ENCODE measurements around the gene RABEP2.
"Not testable (repeated sequence)": the region's sequence is repeated elsewhere in the genome, so short reads cannot be mapped to it uniquely, and the experiment has no call there.

The RABEP2 gene

DNA sequence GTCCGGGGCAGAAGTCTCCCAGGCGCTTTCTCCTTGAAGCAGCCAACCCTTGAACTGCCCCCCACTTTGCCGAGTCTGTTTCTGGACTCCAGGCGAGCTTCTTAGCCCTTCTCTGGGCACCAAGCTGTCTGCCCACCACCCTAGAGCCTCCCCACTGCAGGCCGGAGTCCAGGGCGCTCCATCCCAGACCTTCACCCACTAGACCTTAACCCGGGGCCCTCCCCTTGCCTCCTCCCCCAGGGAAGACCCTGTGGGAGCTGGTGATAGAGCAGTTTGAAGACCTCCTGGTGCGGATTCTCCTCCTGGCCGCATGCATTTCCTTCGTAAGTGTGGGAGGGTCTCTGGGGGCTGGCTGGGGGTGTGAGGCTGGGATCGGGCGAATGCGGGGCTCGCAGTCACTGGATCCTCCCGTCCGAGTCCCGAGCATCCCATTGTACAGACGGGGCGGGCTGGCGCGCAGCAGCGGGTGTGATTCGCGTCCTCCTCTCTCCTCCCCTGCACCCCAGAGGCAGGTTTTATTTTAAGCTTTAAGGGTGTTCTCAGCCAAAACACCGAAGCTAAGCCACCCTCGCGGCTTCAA lies 45.7 kb downstream of the RABEP2 start:
- DNase-seq (ENCODE audit: low spot score): no peak

DNA sequence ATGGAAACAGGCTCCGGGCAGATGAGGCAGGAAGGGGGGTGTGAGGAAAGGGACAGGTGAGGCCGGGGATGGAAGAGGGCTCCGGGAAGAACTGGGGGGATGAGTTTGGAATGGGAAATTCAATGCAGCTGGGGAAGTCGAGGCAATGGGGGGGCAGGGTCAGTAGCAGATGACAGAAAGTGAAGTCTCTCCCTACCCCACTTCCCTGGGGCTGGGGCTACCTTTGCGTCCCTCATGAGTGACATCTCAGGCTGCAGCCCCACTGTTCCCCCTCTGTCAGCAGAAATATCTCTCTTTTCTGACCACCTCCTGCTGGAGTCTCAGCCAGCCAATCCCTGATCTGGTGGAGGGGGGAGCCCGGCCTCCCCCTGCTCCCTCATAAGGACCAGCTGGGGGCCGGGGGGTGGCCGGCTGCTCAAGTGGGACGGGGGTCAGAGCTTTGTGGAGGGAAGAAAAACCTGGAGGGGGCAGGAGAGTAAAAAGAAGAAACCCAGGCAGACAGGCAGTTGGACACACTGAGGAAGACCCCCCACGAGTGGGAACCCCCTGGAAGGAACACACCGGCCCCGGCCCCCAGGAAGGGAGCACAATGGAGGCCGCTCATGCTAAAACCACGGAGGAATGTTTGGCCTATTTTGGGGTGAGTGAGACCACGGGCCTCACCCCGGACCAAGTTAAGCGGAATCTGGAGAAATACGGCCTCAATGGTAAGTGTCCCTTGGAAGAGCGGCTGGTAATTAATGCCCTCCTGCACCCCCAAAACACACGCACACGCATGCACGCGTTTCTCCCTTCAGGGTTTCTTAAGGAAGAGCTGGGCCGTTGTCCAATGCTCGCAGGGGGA lies 46.7 kb downstream of the RABEP2 start, which contains the start of gene ATP2A1:
ATP2A1 (plus strand) TSS at position 406 of the 844 bp plus-strand sequence; CDS start at position 590, 184 bp downstream.
- DNase-seq (ENCODE audit: low spot score): no peak

DNA sequence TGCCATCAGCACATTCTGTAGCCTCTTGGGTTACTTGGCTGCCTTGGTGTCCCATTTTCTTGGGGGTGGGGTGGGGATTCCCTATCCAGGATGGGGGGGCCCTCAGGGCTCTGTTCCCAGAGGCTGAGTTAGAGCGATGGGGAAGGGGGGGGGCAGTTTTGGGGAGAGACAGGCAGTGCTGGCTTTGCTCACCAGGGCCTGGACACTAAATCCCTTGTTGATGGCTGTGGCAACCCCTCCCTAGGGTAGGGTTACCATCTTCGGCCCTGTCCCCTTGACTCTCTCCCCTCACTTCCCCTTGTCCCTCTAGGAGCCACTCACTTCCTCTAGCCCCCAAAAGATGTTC lies 47.4 kb downstream of the RABEP2 start:
- no peak for DNase-seq (ENCODE audit: low spot score)

DNA sequence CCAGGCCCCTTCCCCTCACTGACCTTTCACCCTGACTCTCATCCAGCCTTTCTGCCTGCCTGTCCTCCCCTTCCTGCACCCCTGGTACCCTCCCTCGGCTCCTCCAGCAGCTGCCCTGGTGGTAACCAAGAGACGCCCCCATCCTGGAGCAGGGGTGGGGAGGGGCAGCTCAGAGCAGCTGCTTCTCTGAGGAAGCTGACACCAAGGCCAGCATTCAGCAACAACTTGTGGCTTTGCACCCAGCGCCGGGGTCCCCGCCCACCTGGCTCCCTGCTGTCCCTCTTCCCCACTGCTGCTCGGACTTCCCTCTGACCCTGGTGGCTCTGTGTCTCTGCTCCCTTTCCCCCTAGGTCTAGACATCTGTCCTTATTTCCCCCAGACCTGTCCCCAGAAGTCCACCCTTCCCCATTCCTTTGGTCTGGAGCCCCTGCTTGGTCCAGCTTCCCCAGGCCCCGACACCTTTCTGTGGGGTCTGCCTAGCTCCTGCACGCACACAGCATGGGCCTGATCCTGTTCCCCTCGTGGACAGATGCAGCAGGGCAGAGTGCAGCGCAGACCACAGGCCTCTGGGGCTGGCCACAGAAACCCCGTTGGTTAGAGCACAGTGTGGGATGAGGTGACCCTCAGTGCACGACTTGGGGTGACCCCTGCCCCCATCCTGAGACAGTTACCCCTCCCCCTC lies 47.9 kb downstream of the RABEP2 start:
- DNase-seq (ENCODE audit: low spot score): no peak

DNA sequence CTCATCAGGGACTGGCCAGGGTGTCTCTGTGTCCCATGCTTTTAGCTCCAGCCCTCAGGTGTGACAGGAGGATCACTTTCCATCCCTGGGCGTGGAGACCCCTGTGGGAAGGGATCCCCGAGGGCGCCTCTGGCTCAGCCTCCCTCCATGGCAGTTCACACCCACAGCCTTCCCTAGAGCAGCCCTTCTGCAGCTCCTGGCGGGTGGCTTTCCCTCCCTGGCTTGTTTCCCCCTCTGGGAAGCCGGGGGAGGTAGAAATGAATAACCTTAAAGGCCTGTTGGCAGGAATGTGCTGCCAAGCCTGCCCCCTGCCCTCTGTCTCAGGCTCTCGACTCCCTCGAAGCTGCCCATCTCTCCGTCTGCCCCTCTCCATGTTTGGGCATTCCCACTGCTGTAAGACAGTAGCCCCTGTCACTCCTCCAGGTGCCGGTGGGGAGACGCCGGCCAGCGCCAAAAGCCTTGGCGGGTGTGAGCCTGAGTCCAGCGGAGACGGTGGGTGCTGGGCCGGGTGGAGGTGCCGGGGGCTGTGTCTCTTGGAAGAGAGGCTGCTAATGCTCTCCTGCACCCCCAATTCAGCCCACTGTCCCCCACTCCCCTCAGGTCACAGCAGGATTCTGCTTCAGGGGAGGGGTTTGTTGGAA lies 48.9 kb downstream of the RABEP2 start:
- DNase-seq (ENCODE audit: low spot score): no peak

DNA sequence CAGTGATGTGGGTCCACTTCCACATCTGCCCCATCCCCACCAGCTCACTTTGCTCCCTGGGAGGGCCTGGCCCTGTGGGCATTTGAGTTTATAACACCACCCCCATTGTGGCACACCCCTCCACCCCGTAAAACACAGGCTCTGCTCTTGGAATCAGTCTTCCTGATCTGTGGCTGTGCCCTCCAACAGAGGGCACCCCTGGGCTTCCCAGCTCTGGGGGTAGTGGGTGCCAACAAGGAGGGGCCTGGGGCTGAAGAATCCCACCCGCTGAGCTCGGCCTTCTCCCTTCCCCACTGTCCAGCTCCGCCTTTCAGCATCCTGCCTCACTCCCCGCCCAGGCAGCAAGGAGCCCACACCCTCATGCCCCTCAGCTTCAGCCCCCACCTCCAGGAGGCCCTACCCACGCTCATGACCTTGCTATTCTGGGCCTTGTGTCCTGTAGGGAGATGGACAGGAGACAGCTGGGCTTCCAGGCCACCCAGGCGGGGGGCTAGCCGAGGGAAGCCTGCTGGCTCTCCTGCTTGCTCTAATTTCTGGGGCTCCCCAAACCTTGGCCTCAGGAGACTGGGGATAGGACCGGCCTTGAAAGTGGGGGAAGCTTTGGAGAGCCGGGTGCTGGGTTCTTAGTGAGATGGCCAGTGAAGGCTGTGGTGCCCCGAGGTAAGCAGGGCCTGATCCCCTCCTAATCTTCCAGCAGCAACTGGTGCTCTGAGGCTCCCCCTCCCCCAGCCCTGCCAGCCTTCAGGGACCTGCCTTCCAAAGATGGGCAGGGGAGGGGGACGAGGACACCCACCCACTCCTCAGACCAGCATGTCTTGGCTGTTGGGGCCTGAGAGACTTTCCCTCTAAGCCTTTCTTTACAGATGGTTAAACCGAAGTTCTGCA lies 49.7 kb downstream of the RABEP2 start:
- no peak for DNase-seq (ENCODE audit: low spot score)

DNA sequence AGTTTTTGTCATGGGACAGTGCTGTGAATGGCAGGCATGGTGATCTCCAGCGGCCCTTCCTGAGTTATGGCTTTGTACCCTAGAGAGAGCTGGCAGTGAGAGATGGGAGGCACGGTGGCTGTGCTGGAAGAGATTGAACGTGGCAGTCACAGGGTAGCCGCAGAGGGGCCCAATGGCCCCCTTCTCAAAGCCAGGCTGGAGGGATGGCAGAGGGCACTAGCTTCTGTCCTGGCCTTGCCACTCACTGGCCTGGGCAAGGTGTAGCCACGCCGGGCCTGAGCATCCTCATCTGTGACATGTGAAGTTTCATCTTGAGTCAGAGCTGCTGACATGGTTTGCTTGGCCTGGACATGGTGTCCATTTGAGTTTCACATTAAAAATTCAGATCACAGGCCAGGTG lies 50.6 kb downstream of the RABEP2 start:
- DNase-seq (ENCODE audit: low spot score): no peak

DNA sequence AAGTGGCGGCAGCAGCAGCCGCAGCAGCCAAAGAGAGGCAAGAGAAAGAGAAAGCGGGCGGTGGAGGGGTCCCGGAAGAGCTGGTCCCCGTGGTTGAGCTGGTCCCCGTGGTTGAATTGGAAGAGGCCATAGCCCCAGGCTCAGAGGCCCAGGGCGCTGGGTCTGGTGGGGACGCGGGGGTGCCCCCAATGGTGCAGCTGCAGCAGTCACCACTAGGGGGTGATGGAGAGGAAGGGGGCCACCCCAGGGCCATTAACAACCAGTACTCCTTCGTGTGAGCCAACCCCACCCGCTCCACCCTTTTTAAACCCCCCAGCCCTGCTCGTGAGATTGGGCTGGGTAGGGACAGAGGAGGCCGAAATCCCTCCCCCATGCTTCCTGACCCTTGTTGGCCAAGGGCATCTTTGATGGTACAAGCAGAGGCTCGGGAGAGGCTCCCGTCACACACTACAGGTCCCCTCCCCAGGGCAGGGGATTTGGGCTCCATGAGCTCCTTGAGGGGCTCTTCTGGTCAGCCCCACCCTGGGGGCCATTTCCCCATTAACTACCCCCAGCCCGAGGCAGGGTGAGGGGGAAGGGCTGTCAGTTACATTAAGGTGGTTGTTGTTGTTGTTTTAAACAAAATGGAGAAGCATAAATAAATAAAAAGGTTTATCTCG lies 51.4 kb downstream of the RABEP2 start:
- DNase-seq (ENCODE audit: low spot score): no peak

DNA sequence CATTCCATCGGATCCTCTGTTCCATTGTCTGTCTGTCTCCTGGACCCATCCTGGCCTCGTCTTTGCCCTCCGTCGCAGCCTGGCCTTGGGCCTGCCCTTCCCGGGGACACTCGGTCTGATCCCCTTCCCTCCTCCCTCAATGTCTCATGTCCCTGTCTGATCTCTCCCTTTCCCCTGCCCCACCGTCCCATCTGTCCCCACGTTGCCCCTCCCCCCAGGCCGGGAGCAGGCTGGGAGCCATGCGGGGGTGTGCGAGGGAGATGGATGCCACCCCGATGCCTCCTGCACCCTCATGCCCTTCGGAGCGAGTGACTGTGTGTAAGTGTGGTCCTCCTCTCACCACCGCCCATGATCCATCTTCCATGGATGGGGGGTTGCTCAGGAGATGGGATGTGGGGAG lies 52.1 kb downstream of the RABEP2 start:
- DNase-seq (ENCODE audit: low spot score): no peak

DNA sequence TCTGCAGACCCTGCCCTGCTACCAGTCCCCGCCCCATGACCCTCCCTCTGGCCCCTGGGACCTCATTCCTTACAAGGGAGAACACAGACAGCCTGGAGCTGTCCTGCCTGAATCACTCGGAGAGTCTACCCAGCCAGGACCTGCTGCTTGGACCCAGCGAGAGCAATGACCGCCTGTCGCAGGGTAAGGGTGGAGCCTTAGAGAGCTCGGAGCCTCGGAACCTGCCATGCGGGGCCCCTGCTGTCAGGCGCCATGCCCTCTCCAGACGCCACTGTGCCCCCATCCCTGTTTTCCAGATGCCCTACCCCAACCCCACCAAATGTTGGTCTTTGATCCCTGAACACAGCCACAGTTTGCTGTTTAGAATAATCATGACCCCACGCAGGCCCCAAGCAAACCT lies 55.8 kb downstream of the RABEP2 start:
- DNase-seq (ENCODE audit: low spot score): no peak

DNA sequence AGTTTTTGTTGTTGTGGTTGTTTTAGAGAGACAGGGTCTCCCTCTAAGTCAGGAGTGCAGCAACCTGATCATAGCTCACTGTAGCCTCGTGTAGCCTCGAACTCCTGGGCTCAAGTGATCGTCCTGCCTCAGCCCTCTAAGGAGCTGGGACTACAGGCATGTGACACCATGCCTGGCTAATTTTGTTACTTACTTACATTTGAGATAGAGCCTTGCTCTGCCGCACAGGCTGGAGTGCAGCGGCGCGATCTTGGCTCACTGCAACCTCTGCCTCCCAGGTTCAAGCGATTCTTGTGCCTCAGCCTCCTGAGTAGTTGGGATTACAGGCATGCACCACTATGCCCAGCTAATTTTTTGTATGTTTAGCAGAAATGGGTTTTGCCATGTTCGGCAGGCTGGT lies 57.4 kb downstream of the RABEP2 start:
- DNase-seq (ENCODE audit: low spot score): not testable (repeated sequence)

DNA sequence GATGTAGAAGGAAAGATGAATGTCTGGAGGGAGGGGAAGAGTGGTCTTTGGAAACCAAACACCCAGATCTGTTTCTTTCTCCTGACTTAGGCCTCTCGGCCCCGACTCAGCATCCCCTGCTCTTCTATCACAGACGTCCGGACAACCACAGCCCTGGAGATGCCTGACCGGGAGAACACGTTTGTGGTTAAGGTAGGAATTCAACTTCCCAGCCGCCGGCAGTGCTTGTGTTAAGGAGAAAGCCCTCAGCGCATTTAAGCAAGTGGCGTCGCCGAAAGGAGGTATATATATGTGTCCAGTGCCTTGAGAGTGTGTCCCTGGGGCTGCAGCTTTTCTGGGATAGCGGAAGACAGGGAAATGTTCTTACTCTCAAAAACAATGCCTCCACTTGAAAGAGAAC lies 57.8 kb downstream of the RABEP2 start:
- no peak for DNase-seq (ENCODE audit: low spot score)

DNA sequence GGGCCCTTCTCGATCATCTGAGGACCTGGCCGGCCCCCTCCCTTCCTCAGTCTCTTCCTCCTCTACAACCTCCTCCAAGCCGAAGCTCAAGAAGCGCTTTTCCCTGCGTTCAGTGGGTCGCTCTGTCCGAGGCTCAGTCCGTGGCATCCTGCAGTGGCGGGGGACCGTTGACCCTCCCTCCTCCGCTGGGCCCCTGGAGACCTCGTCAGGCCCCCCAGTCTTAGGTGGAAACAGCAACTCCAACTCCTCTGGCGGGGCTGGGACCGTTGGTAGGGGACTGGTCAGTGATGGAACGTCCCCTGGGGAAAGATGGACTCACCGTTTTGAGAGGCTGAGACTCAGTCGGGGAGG lies 58.6 kb downstream of the RABEP2 start:
- DNase-seq (ENCODE audit: low spot score): no peak

DNA sequence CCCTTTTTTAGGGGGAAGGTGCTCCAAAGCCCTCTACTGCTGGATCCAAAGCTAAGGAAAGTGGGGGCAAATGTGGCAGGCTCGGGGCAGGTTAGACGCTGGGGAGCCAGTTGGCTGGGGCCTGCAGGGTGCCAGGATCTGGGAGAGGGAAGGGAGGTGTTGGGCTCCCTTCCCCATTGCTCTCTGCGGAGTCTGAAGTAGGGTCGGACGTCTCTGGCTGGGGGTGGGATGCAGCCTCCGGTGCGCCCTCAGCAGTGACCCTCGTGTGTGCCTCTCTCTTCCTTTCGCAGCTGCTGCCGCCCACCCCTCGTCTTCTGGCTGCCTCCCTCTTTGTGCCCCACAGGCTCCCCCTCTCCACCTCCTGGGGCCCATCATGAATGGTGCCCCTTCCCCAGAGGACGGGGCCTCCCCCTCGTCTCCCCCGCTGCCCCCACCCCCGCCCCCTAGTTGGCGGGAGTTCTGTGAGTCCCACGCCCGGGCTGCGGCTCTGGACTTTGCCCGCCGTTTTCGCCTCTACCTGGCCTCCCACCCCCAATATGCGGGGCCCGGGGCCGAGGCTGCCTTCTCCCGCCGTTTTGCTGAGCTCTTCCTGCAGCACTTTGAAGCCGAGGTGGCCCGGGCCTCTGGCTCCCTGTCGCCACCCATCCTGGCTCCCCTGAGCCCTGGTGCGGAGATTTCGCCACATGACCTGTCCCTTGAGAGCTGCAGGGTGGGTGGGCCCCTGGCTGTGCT lies 59.1 kb downstream of the RABEP2 start:
- DNase-seq (ENCODE audit: low spot score): no peak

DNA sequence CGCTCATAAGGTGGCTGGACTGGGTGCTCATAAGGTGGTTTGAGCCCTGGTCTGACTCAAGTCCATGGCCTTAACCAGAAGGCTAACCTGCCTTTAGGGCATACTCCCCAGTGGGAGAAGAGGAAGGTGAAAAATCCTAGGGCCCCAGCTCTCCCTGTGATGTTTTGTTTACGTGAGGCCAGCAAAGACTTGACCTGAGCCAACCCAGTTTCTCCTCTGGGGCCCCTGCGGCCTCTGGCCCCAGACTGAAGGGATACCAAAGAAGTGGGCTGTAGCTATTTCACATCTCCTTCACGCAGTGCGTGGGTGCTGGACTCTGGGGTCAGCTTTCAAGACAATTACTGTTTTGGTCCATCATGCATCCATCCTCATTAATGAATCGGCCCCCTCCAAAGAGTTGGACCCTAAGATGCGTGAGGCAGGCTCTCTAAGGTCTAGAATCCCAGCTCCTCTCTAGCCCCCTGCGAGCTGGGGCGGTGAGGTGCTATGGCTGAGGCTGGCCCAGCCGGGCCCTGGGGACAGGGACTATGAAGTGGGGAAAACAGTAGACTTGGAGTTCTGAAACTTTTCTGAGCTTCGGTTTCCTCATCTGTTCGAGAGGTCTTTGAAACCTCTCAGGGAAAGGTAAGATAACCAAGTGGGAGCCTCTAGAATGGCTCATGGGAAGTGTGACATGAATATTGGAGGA lies 59.9 kb downstream of the RABEP2 start:
- no peak for DNase-seq (ENCODE audit: low spot score)

DNA sequence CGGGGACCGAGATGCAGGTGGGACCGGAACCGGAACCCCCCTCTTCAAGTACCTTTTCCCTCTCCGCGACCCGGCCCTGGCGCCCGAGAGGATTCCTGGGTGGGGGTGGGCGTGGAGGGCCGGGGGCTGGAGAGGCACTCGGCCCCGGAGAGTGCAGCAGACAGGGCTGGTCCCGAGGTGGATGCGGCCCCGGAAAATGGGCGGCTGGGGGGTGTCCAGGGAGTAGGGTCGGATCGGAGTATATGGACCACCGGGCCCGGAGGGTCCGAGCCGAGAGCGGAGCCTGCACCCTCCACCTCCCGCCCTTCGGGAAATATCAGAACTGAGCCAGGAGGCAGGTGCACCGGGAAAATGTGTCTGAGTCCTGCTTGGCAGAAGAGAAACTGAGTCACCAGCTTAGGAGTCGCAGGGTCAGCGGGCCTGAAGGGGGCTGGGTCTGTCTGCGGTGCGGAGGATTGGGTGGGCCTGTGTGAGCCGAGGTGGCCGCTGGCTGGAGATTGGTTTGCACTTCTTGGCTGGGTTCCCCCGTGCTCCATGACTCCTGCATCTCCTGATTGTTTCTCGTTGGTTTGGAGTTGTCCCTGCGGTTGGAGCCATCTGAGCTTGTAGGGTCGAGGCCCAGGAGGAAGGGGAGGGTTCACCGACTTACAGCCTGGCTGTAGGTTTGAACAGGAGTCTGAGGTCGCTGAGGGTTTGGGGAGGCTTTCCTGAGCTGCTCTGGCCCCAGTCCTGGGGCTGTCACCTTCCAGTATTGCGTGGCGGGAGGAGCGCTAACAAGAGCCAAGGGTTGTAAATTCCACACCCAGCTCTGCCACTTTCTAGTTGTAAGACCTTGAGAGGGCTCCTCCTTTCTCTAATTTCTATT lies 60.9 kb downstream of the RABEP2 start:
- DNase-seq (ENCODE audit: low spot score): peak; percentile 15

DNA sequence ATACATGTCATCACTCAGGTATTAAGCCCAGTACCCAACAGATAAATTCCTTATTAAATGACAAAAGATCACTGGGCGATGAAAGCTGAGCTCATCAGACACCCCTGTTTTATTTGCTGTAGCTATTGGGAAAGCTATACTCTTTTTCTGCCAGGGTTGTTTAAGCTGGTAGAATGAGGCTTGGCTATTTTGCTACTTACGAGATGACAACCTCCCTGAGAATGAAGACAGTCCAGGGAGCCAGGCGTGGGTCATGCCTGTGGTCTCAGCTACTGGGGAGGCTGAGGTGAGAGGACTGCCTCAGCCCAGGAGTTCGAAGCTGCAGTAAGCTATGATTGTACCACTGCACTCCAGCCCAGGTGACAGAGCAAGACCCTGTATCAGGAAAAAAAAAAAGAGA lies 65.7 kb downstream of the RABEP2 start:
- DNase-seq (ENCODE audit: low spot score): no peak

DNA sequence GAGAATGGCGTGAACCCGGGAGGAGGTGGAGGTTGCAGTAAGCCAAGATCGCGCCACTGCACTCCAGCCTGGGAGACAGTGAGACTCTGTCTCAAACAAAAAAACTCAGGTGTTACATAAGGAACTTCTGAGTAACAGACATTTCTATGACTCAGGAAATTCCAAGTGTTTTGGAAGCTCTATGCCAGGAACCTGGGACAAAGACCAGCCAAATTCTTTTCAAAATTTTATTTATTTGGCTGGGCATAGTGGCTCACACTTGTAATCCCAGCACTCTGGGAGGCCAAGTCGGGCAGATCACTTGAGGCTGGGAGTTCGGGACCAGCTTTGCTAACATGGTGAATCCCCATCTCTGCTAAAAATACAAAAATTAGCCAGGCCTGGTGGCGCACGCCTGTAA lies 66.6 kb downstream of the RABEP2 start:
- DNase-seq (ENCODE audit: low spot score): no peak
